GM12878 (cell line): ENCODE data around the gene HDAC7. TPM values are rescaled to one million over a fixed set of nuclear protein-coding genes. Genes with fewer than 3 reads are reported as not detected.

Source experiments
- ATAC-seq: fragments of 200-7000 bp; cut with Tn5 transposase; 3 replicates; pipeline ENCODE4 v1.9.1; 2020; ENCODE audit warnings: mild to moderate bottlenecking, moderate library complexity
- BruUV-seq: library from RNA; stranded (reverse); fragments of 400-500 nt; replicated peaks from 2 replicates; lab custom pipeline; 2021; lab: Mats Ljungman, UMichigan
- CTCF ChIA-PET: fragments of 300-600 bp; sonication (Branson Sonifier 250); formaldehyde crosslinking; extraction: SDS; loops from one replicate; lab custom pipeline; 2021; ENCODE audit warnings: inconsistent platforms; lab: Yijun Ruan, JAX
- POLR2A ChIA-PET: fragments of 350-600 bp; formaldehyde crosslinking; extraction: SDS; loops from one replicate; lab custom pipeline; 2021; ENCODE audit warnings: inconsistent platforms; lab: Charles Lee
- RAD21 ChIA-PET: fragments of 300-600 bp; sonication (Branson Sonifier 250); formaldehyde crosslinking; loops from one replicate; lab custom pipeline; 2023; ENCODE audit warnings: antibody characterized with exemption; ENCODE audit not compliant: unreplicated experiment; lab: Charles Lee
- SMC1A ChIA-PET: fragments of 300-600 bp; sonication (Branson Sonifier 250); formaldehyde crosslinking; loops from one replicate; lab custom pipeline; 2023; ENCODE audit not compliant: unreplicated experiment, uncharacterized antibody; lab: Charles Lee
- DNase-seq: peaks from one replicate; pipeline ENCODE4 v3.0.0-alpha.2; 2011; ENCODE audit warnings: low read depth, low spot score
- FAIRE-seq: peaks from 3 replicates; lab custom pipeline; 2011; peaks lifted over from hg19 to GRCh38; lab: Jason Lieb, UNC
- H2AFZ ChIP-seq: 2 replicates; pipeline ENCODE4 v1.6.0; 2011; ENCODE audit warnings: low read depth, low read length, control low read depth; ENCODE audit not compliant: control insufficient read depth
- H3K27ac ChIP-seq: 2 replicates; pipeline ENCODE4 v1.5.1; 2011; ENCODE audit warnings: control low read depth; ENCODE audit not compliant: control insufficient read depth, insufficient read depth
- H3K27me3 ChIP-seq, 2 experiments: replicated peaks in 1 of 2; 2 replicates each; pipeline versions ENCODE4 v1.6.0 to v1.6.1; 2011; ENCODE audit warnings: low read length in 1 of 2; ENCODE audit not compliant: control insufficient read depth in 2 of 2, insufficient read depth in 2 of 2
- H3K36me3 ChIP-seq, 2 experiments: 2 replicates each; pipeline ENCODE4 v1.5.1; 2011; ENCODE audit warnings: low read length in 1 of 2; ENCODE audit not compliant: control insufficient read depth in 2 of 2, insufficient read depth in 2 of 2
- H3K4me1 ChIP-seq: 2 replicates; pipeline ENCODE4 v1.6.1; 2011; ENCODE audit warnings: mild to moderate bottlenecking, low read length, moderate library complexity, mixed read lengths; ENCODE audit not compliant: control insufficient read depth, insufficient read depth
- H3K4me2 ChIP-seq: 2 replicates; pipeline ENCODE4 v1.6.0; 2011; ENCODE audit warnings: control low read depth; ENCODE audit not compliant: control insufficient read depth, insufficient read depth
- H3K4me3 ChIP-seq: fragments of 200-600 bp; sonication (generic); 2 replicates; pipeline ENCODE4 v1.5.1; 2016
- H3K79me2 ChIP-seq: 2 replicates; pipeline ENCODE4 v1.6.0; 2011; ENCODE audit warnings: low read length; ENCODE audit not compliant: control insufficient read depth, insufficient read depth
- H3K9ac ChIP-seq: 2 replicates; pipeline ENCODE4 v1.8.0; 2011; ENCODE audit warnings: low read length, control low read depth, mixed read lengths; ENCODE audit not compliant: control insufficient read depth, insufficient read depth
- H3K9me3 ChIP-seq: replicated peaks from 3 replicates; pipeline ENCODE4 v1.5.1; 2011; ENCODE audit warnings: mild to moderate bottlenecking, low read length; ENCODE audit not compliant: control insufficient read depth, insufficient read depth
- H4K20me1 ChIP-seq: 2 replicates; pipeline ENCODE4 v1.6.0; 2011; ENCODE audit not compliant: control insufficient read depth, insufficient read depth
- BCL11A ChIP-seq: IDR thresholded peaks from 2 replicates; pipeline ENCODE4 v1.6.1; 2011; ENCODE audit warnings: low read depth, low read length
- KDM1A ChIP-seq: fragments of 200-600 bp; sonication (generic); IDR thresholded peaks from 2 replicates; pipeline ENCODE4 v1.6.1; 2016; ENCODE audit warnings: borderline replicate concordance
- MEF2A ChIP-seq: IDR thresholded peaks from 2 replicates; pipeline ENCODE4 v1.6.1; 2011; ENCODE audit warnings: low read depth, mild to moderate bottlenecking, low read length, moderate library complexity; ENCODE audit not compliant: insufficient read depth
- NFXL1 ChIP-seq: fragments of 450-650 bp; IDR thresholded peaks from 2 replicates; pipeline ENCODE4 v1.6.1; 2017; ENCODE audit warnings: antibody characterized with exemption, mild to moderate bottlenecking, borderline replicate concordance
- NFYB ChIP-seq: IDR thresholded peaks from 2 replicates; pipeline ENCODE4 v1.6.1; 2011; ENCODE audit warnings: low read depth, mild to moderate bottlenecking, low read length, improper control_type of control experiment, moderate library complexity; ENCODE audit not compliant: insufficient read depth
- RB1 ChIP-seq: fragments of 450-650 bp; formaldehyde crosslinking; IDR thresholded peaks from 2 replicates; pipeline ENCODE4 v1.6.1; 2017; ENCODE audit warnings: mild to moderate bottlenecking, borderline replicate concordance
- RBBP5 ChIP-seq: fragments of 200-600 bp; sonication (generic); conservative IDR thresholded peaks from 2 replicates; pipeline ENCODE4 v1.6.1; 2016
- RELB ChIP-seq: fragments of 450-650 bp; IDR thresholded peaks from 2 replicates; pipeline ENCODE4 v1.6.1; 2017; ENCODE audit warnings: low read depth, mild to moderate bottlenecking, moderate library complexity
- RUNX3 ChIP-seq: IDR thresholded peaks from 2 replicates; pipeline ENCODE4 v1.6.1; 2012; ENCODE audit warnings: low read length, inconsistent platforms
- TBL1XR1 ChIP-seq: IDR thresholded peaks from 2 replicates; pipeline ENCODE4 v1.6.1; 2012; ENCODE audit warnings: low read depth, low read length, improper control_type of control experiment
- TCF7 ChIP-seq: IDR thresholded peaks from 2 replicates; pipeline ENCODE4 v1.6.1; 2014; ENCODE audit warnings: antibody characterized with exemption, borderline replicate concordance
- ZBTB11 ChIP-seq: fragments of 450-650 bp; formaldehyde crosslinking; IDR thresholded peaks from 2 replicates; pipeline ENCODE4 v1.5.0; 2022; ENCODE audit warnings: mild to moderate bottlenecking, missing genetic modification characterization
- ZNF274 ChIP-seq: IDR thresholded peaks from one replicate; pipeline ENCODE4 v1.8.0; 2011; ENCODE audit not compliant: insufficient read length, insufficient read depth
- WGBS: methylation state at CpG from one replicate; pipeline ENCODE4 v1.1.6; 2016; ENCODE audit warnings: low lambda C conversion rate; ENCODE audit not compliant: insufficient replicate concordance, insufficient coverage; ENCODE audit errors: missing lambda C conversion rate; 5-methylcytosine and 5-hydroxymethylcytosine counted together
- in situ Hi-C: fragments of 300-500 bp; cut with MboI; formaldehyde crosslinking; loops from 9 replicates; pipeline ENCODE4 v1.14.3; 2018; ENCODE audit warnings: mixed read lengths
- intact Hi-C: fragments of 100-400 bp; cut with micrococcal nuclease; formaldehyde crosslinking; loops from one replicate; pipeline ENCODE4 v1.14.2; 2022; ENCODE audit not compliant: unreplicated experiment
- polyA plus RNA-seq, 11 experiments: library from polyadenylated mRNA; depleted of rRNA in 4 of 11; unstranded in 6 of 11; stranded (reverse) in 5 of 11; fragments of >200 nt; fragmentation: Nextera tagmentation in 4 of 11; fragmentation: Illumina TruSeq in 1 of 11; extraction: Ambion mirVana in 4 of 11; extraction: Trizol in 1 of 11; gene quantifications; 1 replicate in 1 of 11; 2 replicates in 10 of 11; pipeline versions ENCODE4 v1.2.1 to v1.2.3, GENCODE V29; 2011 to 2016; ENCODE audit warnings: inconsistent platforms in 2 of 11, missing spikeins in 2 of 11, low read depth in 1 of 11
- total RNA-seq, 4 experiments: library from RNA; depleted of rRNA in 3 of 4; stranded (reverse); fragments of >200 nt in 3 of 4; fragmentation: Illumina TruSeq in 1 of 4; extraction: Trizol in 1 of 4; gene quantifications; 2 replicates each; pipeline versions ENCODE4 v1.2.1 to v1.2.3, GENCODE V29; 2013 to 2021
- TF ChIP-seq, protein P1 (sequence below): fragments of 450-650 bp; IDR thresholded peaks from 2 replicates; pipeline ENCODE4 v1.6.1; 2016; ENCODE audit warnings: mild to moderate bottlenecking, moderate library complexity, borderline replicate concordance

The HDAC7 gene
- total and polyA plus RNA-seq, 10 of the 15 experiments (the other 5 are each of a cell fraction or from before 2014, with no cell fraction given), result 0.47 to 18.3 (median 5.4) TPM

- H4K20me1 ChIP-seq, result no peaks in the 10 kb centered on the region
- no peak for FAIRE-seq
- intact Hi-C loops, result no loop called here
- no peak overlapping the region for H2AFZ ChIP-seq
- H3K27ac ChIP-seq, result no peak overlapping the region
- 34% methylated on average over 7 of the region's 7 CpGs for WGBS
- ChIA-PET SMC1A (interaction anchor here (1.0 to 10.3 kb wide), 3 partner anchors 12 to 21 kb away, joined by 3 to 277 read pairs (median 267); partner anchors contain the start of gene RAPGEF3), CTCF (interaction anchor here (0.8 to 10.4 kb wide), 3 partner anchors 10 to 28 kb away, joined by 4 to 814 read pairs (median 507); partner anchors contain the start of genes RAPGEF3 and SLC48A1), POLR2A (interaction anchor here (1.0 kb wide), 1 partner anchor 9 kb away, joined by 4 read pairs; no protein-coding TSS in a partner anchor), RAD21 (no interaction called here)
- H3K27me3 ChIP-seq, result no peaks in the 10 kb centered on the region
- H3K9me3 ChIP-seq, result no peaks in the 10 kb centered on the region
- H3K9ac ChIP-seq, result no peak overlapping the region
- no peak for ATAC-seq
- no peak overlapping the region for H3K4me3 ChIP-seq
- DNase-seq, result no peak
- no peaks in the 10 kb centered on the region for H3K79me2 ChIP-seq
- BruUV-seq, result no TSS peak
- H3K4me2 ChIP-seq, result no peak overlapping the region
- peaks cover 7% of the 10 kb centered on the region; the same call in 1 of the 2 replicates for H3K4me1 ChIP-seq
- in situ Hi-C loops, result no loop called here
- no peaks in the 10 kb centered on the region for H3K36me3 ChIP-seq
- no peak for TF ChIP-seq ZBTB11 (CRISPR knock-in tag)
- TF ChIP-seq, protein P1, sequence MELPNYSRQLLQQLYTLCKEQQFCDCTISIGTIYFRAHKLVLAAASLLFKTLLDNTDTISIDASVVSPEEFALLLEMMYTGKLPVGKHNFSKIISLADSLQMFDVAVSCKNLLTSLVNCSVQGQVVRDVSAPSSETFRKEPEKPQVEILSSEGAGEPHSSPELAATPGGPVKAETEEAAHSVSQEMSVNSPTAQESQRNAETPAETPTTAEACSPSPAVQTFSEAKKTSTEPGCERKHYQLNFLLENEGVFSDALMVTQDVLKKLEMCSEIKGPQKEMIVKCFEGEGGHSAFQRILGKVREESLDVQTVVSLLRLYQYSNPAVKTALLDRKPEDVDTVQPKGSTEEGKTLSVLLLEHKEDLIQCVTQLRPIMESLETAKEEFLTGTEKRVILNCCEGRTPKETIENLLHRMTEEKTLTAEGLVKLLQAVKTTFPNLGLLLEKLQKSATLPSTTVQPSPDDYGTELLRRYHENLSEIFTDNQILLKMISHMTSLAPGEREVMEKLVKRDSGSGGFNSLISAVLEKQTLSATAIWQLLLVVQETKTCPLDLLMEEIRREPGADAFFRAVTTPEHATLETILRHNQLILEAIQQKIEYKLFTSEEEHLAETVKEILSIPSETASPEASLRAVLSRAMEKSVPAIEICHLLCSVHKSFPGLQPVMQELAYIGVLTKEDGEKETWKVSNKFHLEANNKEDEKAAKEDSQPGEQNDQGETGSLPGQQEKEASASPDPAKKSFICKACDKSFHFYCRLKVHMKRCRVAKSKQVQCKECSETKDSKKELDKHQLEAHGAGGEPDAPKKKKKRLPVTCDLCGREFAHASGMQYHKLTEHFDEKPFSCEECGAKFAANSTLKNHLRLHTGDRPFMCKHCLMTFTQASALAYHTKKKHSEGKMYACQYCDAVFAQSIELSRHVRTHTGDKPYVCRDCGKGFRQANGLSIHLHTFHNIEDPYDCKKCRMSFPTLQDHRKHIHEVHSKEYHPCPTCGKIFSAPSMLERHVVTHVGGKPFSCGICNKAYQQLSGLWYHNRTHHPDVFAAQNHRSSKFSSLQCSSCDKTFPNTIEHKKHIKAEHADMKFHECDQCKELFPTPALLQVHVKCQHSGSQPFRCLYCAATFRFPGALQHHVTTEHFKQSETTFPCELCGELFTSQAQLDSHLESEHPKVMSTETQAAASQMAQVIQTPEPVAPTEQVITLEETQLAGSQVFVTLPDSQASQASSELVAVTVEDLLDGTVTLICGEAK, result no peak
- TF ChIP-seq NFYB, result no peak
- no peak for TF ChIP-seq TBL1XR1
- TF ChIP-seq RUNX3, result no peak
- no peak for TF ChIP-seq NFXL1
- no peak for TF ChIP-seq RB1
- TF ChIP-seq MEF2A, result no peak
- TF ChIP-seq RELB, result no peak
- no peak for TF ChIP-seq KDM1A
- no peak for TF ChIP-seq BCL11A
- no peak for TF ChIP-seq TCF7
- TF ChIP-seq ZNF274, result no peak
- TF ChIP-seq RBBP5, result no peak
Measured at GRCh38 chr12:47746523-47746922, 73.2 kb downstream of the HDAC7 start.
